Thyroid gland (tissue), 4 donors: ENCODE results near the gene DCUN1D2. TPM values are rescaled to one million over a fixed set of nuclear protein-coding genes. Genes with fewer than 3 reads are reported as not detected.

Experiments used
- DNase-seq, 2 donors: peaks; one replicate each; pipeline ENCODE4 v3.0.0-alpha.2; 2019
- H3K27ac ChIP-seq, 3 donors: fragments of 200-600 bp; sonication (generic); 1 replicate in 2 of 3; 2 replicates in 1 of 3; pipeline ENCODE4 v1.5.1; 2016 to 2019; ENCODE audit warnings: mild to moderate bottlenecking in 1 of 3, moderate library complexity in 1 of 3
- H3K27me3 ChIP-seq: fragments of 200-600 bp; sonication (generic); one replicate; pipeline ENCODE4 v1.5.1; 2019
- H3K36me3 ChIP-seq, 2 donors: fragments of 200-600 bp; sonication (generic); one replicate each; pipeline ENCODE4 v1.5.1; 2016 to 2019
- H3K4me1 ChIP-seq, 2 donors: fragments of 200-600 bp; sonication (generic); one replicate each; pipeline ENCODE4 v1.5.1; 2017 to 2019
- H3K4me3 ChIP-seq, 3 donors: fragments of 200-600 bp; sonication (generic); replicated peaks in 1 of 3; 1 replicate in 2 of 3; 2 replicates in 1 of 3; pipeline ENCODE4 v1.5.1; 2016; ENCODE audit warnings: mild to moderate bottlenecking in 1 of 3
- H3K9me3 ChIP-seq: fragments of 200-600 bp; sonication (generic); one replicate; pipeline ENCODE4 v1.5.1; 2017
- POLR2A ChIP-seq, 2 donors: fragments of 450-650 bp; IDR thresholded peaks; one replicate each; pipeline ENCODE4 v1.6.1; 2017; ENCODE audit warnings: antibody characterized with exemption in 2 of 2, mild to moderate bottlenecking in 2 of 2, moderate library complexity in 1 of 2
- WGBS, 2 donors: methylation state at CpG; one replicate each; pipeline ENCODE4 v1.1.5; 2017; 5-methylcytosine and 5-hydroxymethylcytosine counted together
- intact Hi-C: fragments of 100-400 bp; cut with DNase I; formaldehyde crosslinking; loops from one replicate; pipeline ENCODE4 v1.15.1; 2023
- total RNA-seq, 4 donors: library from RNA; depleted of rRNA; stranded (reverse); fragments of >200 nt; gene quantifications; one replicate each; pipeline ENCODE4 v1.2.3, GENCODE V29; 2016
- TF ChIP-seq, protein P1 (sequence below), 6 experiments: fragments of 200-600 bp in 3 of 6; fragments of 450-650 bp in 3 of 6; sonication (generic) in 3 of 6; IDR thresholded peaks; one replicate each; pipeline ENCODE4 v1.5.1; 2016 to 2019; ENCODE audit warnings: antibody characterized with exemption in 6 of 6, mild to moderate bottlenecking in 2 of 6, inconsistent platforms in 1 of 6, moderate library complexity in 1 of 6

Gene DCUN1D2
- total RNA-seq, 4 donors from 2014 or later = 8.8 to 15.3 (median 10.4) TPM

- Histone ChIP-seq H3K27me3 (no peaks in the 10 kb centered on the region), H3K36me3 (no peaks in the 10 kb centered on the region), H3K4me1 (no peaks in the 10 kb centered on the region), H3K27ac (no peak overlapping the region), H3K9me3 (no peaks in the 10 kb centered on the region), H3K4me3 (no peak overlapping the region)
- DNase-seq = no peak
- intact Hi-C loops = no loop called here
- TF ChIP-seq, protein P1, sequence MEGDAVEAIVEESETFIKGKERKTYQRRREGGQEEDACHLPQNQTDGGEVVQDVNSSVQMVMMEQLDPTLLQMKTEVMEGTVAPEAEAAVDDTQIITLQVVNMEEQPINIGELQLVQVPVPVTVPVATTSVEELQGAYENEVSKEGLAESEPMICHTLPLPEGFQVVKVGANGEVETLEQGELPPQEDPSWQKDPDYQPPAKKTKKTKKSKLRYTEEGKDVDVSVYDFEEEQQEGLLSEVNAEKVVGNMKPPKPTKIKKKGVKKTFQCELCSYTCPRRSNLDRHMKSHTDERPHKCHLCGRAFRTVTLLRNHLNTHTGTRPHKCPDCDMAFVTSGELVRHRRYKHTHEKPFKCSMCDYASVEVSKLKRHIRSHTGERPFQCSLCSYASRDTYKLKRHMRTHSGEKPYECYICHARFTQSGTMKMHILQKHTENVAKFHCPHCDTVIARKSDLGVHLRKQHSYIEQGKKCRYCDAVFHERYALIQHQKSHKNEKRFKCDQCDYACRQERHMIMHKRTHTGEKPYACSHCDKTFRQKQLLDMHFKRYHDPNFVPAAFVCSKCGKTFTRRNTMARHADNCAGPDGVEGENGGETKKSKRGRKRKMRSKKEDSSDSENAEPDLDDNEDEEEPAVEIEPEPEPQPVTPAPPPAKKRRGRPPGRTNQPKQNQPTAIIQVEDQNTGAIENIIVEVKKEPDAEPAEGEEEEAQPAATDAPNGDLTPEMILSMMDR (IDR thresholded peaks at IDR 0.05) = no peak
- TF ChIP-seq POLR2A (IDR thresholded peaks at IDR 0.05) = no peak
- 82 to 89% methylated on average over 8 of the region's 8 CpGs for WGBS, 2 donors
Observed at GRCh38 chr13:113414335-113414734, 76.2 kb downstream of the DCUN1D2 start.

DNA sequence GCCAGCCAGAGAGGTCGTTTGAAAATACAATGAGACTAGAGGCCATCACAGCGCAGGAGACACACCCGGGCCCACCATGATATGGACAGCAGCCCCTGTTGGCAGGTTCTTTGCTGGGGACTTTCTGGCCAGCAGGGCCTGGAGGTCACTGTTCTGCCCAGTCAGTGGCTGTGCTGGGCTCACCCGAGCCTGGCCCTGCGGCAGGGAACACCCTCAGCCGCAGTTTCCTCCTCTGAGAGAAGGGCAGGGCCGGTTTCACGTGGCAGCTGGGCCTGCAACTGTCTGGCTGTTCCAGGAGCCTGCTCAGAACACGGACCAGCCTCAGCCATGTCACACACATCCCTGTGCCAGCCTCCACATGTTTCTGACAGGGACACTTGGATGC is 76.6 kb downstream of the DCUN1D2 start:
- TF ChIP-seq, protein P1 (IDR thresholded peaks at IDR 0.05) = no peak
- no peak for TF ChIP-seq POLR2A (IDR thresholded peaks at IDR 0.05)
- Histone ChIP-seq H3K27me3 (no peaks in the 10 kb centered on the region), H3K9me3 (no peaks in the 10 kb centered on the region), H3K36me3 (no peaks in the 10 kb centered on the region), H3K4me3 (no peak overlapping the region), H3K4me1 (no peaks in the 10 kb centered on the region), H3K27ac (no peak overlapping the region)
- intact Hi-C loops = no loop called here
- DNase-seq = no peak
- WGBS, 2 donors = 80% methylated on average over 1 of the region's 9 CpGs; no CpG with 5 or more reads in 1 of the 2 donors

GRCh38 chr13:113413178-113413897 is 77.2 kb downstream of the DCUN1D2 start:
- no peaks in the 10 kb centered on the region for H3K4me1 ChIP-seq
- H3K27me3 ChIP-seq = no peaks in the 10 kb centered on the region
- no peak overlapping the region for H3K27ac ChIP-seq
- no peaks in the 10 kb centered on the region for H3K36me3 ChIP-seq
- TF ChIP-seq, protein P1 (IDR thresholded peaks at IDR 0.05) = no peak
- 93 to 94% methylated on average over 10 to 25 of the region's 32 CpGs for WGBS, 2 donors
- no peak for DNase-seq
- H3K9me3 ChIP-seq = no peaks in the 10 kb centered on the region
- no peak overlapping the region for H3K4me3 ChIP-seq
- intact Hi-C loops = no loop called here

GRCh38 chr13:113412440-113412839 is 78.1 kb downstream of the DCUN1D2 start:
- Histone ChIP-seq H3K4me1 (no peaks in the 10 kb centered on the region), H3K4me3 (no peak overlapping the region), H3K27ac (no peak overlapping the region), H3K9me3 (no peaks in the 10 kb centered on the region), H3K36me3 (no peaks in the 10 kb centered on the region), H3K27me3 (no peaks in the 10 kb centered on the region)
- no peak for DNase-seq
- 97 to 98% methylated on average over 23 to 25 of the region's 27 CpGs for WGBS, 2 donors
- intact Hi-C loops = no loop called here
- no peak for TF ChIP-seq POLR2A (IDR thresholded peaks at IDR 0.05)
- TF ChIP-seq, protein P1 (IDR thresholded peaks at IDR 0.05) = no peak

DNA sequence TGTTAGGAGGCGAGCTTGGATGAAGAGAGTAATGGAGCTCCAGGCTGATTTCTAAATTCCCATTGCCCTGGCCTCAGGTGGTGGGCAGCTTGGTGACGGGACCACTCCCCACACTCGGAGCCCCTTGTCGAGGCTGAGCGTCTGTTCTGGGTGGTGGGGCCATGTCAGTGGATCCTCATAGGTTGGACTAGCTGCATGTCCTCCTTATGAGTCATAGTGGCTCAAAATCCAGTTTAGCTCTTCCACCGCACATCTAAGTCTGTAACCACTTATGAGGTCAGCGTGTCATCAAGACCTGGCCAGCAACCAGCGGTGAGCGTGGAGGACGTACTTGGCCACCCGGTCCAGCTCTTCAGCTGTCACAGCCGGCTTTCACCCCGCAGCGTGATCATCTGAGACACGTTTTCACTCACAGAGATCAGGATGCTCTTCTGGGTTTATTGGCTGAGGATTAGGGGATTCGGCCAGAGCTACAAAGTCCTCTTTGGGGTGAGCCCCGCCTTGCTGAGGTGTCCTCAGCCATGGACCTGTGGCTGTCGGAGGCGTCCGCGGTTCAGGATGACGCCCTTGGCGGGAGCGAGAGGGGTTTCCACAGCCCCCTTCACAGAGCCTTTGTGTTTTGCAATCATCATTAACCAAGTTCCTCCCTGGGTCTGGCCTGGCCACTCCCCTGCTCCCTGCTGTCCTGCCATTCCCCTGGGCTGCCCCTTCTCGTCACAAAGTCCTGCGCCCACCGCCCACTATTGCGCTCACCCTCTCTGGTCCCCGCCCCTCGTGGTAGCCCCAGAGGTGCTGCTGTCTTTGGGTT is 79.1 kb downstream of the DCUN1D2 start:
- H3K4me1 ChIP-seq = peaks cover 0 to 4% of the 10 kb centered on the region in 2 donors
- no peaks in the 10 kb centered on the region for H3K9me3 ChIP-seq
- no peak for DNase-seq
- no peaks in the 10 kb centered on the region for H3K36me3 ChIP-seq
- WGBS, 2 donors = 80 to 85% methylated on average over 19 to 29 of the region's 30 CpGs
- intact Hi-C loops = no loop called here
- TF ChIP-seq, protein P1 (IDR thresholded peaks at IDR 0.05) = no peak
- TF ChIP-seq POLR2A (IDR thresholded peaks at IDR 0.05) = no peak
- H3K27me3 ChIP-seq = no peaks in the 10 kb centered on the region
- H3K27ac ChIP-seq = no peak overlapping the region
- no peak overlapping the region for H3K4me3 ChIP-seq
